HG03025 (cell line): ENCODE data around the gene SYNE3.

Source experiments
- ATAC-seq: cut with Tn5 transposase; IDR thresholded peaks from one replicate; pipeline ENCODE4 v1.9.1; 2021; ENCODE audit warnings: mild to moderate bottlenecking, moderate library complexity; ENCODE audit not compliant: unreplicated experiment, low FRiP score

The SYNE3 gene

GRCh38 chr14:95479494-95479893, 37.0 kb downstream of the SYNE3 start:
- no peak for ATAC-seq

GRCh38 chr14:95478818-95479217, 37.6 kb downstream of the SYNE3 start:
- no peak for ATAC-seq

- no peak for ATAC-seq
Measured at GRCh38 chr14:95478309-95478708, 38.1 kb downstream of the SYNE3 start.

DNA sequence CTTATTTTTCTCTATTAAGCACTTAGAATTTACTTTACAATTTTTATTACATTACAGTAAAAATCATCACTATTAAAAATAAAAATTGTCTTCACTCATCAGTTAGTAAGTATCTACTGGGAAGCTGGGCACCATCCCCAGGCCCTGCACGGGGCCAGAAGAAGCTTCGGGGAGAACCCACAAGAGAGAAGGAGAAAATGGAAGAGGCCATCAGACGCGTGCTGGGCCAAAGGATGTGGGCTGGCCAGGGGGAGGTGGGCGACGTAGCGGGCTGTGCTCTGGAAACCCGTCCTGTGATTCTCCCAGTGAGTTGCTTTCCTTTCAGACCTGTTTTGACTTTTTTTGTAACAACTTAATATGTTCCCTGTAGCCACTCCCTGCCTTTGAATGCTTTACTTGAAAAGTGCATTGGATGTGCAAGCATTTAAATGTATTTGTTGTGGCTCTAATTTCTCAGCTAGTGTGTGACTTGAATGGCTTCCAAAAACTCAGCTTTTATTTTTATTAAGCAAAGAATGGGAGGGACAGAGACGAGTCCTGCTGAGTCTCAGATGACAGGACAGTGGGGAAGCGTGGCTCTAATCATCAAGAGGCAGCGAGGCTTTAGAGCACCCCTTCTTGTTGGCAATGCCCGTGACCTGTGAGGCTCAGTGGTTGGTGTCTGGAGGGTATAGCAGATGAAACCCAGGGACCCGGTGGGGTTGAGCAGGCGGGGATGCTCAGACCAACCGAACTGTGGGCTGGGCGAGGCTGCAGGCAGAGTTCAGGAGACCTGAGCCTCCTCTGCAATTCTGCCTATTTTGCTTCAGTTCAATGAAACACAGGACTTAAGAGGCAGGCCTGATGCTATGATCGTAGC, 38.8 kb downstream of the SYNE3 start:
- no peak for ATAC-seq

DNA sequence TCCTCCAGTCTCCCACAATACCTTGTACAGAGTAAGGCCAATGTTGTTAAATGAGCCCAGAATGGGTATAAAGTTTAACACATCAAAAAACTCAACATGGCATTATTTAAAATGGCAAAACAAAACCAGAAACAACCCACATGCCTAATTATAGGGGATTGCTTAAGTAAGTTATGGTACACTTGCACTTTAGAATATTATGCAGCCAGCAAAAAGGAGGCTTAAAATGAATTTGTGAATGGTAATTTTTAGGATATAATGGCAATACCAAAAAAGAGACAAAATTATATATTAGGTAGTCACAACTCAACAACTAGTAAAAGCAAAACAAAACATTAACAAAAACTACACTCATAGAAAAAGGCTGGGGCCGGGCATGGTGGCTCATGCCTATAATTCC, 39.7 kb downstream of the SYNE3 start:
- no peak for ATAC-seq

GRCh38 chr14:95475540-95476240, 40.8 kb downstream of the SYNE3 start:
- ATAC-seq: no peak

DNA sequence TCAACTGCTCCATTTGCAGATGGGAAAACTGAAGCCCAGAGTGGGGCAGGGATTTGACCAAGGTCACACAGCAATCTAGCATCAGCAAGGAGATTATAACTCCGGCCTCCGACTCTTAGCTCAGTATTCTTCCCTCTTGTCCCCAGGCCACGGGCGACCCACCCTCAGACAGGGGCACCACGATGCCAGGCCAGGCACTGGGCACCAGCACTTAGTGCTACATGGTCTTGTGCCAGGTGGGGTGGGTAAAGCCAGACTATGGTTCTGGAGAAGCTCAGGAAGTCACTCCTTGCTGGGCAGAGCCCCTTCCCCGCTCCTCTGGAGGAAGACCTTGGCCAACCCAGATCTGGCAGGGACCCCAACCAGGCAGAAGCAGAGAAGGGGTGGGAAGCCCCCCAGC, 41.5 kb downstream of the SYNE3 start:
- no peak for ATAC-seq

DNA sequence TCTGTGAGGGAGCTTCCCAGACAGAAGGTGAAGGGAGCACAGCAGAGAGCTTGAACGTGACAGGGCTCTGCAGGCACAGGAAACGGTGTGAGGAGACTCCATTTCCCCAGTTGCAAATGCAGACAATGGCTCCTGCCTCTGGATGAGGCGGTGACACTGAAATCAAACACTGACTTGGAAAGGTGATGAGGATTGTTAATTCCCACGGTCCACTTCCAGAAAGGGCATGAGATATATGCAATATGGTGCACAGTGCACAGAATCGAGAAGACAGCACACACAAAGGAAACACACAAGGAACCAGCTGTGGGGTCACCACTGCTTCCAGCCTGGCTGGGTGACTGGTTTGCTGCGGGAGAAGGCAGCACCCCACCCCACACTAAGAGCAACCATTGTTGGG, 42.0 kb downstream of the SYNE3 start:
- ATAC-seq: no peak

GRCh38 chr14:95472819-95473251, 43.6 kb downstream of the SYNE3 start:
- ATAC-seq: no peak

GRCh38 chr14:95471476-95471875, 45.0 kb downstream of the SYNE3 start:
- ATAC-seq: no peak

- ATAC-seq: no peak
Measured at GRCh38 chr14:95471016-95471415, 45.4 kb downstream of the SYNE3 start.

DNA sequence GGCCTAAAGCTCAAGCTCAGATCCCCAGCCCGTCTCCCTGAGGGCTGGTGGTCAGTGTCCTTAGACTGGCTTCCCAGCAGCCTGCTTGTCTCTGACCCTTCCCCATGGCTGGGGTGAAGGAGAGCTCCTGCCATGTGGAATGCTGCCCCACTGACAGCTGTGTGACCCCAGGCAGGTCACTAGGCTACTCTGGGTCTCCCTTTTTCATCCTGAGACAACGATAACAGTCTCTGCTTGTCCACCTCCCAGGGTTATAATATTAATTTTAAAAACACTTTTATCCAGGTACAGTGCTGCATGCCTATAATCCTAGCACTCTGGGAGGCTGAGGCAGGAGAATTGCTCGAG, 47.3 kb downstream of the SYNE3 start:
- no peak for ATAC-seq

DNA sequence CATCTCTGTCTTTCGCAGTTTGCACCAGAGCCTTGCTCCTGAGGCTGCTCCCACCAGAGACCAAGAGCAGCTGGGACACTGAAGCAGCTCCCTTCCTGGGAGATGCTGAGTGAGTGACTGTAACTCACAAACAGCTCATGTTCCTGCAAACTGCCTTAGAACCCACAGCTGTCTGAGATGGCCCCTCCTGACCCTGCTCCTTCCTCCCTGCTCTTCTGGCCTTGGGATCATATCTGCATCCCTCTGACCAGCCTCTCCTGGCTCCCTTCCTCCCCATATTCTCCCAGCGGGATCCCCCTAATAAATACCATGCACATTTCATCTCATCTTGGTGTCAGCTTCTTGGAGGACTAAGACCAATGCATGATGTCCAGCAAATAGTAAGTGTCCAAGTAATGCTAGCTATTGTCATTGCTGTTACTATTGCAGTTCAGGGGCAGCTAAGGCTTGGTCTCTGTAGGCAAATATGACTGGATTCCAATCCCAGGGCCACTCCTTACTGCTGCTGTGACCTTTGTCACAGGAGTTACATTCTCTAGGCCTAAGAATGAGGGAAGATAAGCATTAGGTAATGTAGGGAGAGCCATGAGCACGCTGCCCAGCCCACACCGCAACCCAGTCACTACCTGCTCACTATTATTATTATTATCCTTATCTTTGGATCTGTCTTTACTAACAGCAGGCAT, 47.9 kb downstream of the SYNE3 start:
- no peak for ATAC-seq

GRCh38 chr14:95467657-95468056, 48.8 kb downstream of the SYNE3 start:
- no peak for ATAC-seq

DNA sequence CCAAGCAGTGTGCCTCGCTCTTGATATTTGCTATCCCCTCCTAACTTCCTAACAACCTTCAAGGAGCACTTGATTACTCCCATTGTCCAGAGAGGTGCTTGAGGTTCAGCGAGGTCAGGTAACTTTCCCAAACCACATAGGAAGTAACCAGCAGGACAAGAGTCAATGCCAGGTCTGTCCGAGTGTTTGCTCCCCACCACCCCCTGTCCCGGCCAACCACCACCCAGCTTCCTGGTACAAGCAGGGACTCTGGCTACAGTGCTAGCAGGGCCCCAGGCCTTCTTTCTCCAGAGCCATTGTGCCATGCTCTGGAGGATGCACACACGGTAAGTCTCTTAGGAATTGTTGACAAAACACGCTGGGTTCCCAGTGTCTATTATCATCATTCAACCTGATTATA, 49.2 kb downstream of the SYNE3 start:
- no peak for ATAC-seq
